Renal cortex interstitium (tissue), 11 donors: ENCODE data around the gene JAKMIP1. TPM values are rescaled to one million over a fixed set of nuclear protein-coding genes. Genes with fewer than 3 reads are reported as not detected.

Experiments used
- DNase-seq, 11 donors: peaks; one replicate each; pipeline ENCODE4 v3.0.0-alpha.2; 2013; ENCODE audit warnings: low read depth in 9 of 11, low spot score in 4 of 11; ENCODE audit errors: extremely low read depth in 1 of 11
- polyA plus RNA-seq, 3 donors: library from polyadenylated mRNA; unstranded; fragments of 120-200 nt; gene quantifications; one replicate each; pipeline ENCODE4 v1.2.1, GENCODE V29; 2013; ENCODE audit not compliant: insufficient read length in 3 of 3

JAKMIP1 gene
- polyA plus RNA-seq, 3 donors: 0.09 to 0.14 TPM; not detected in 1

DNA sequence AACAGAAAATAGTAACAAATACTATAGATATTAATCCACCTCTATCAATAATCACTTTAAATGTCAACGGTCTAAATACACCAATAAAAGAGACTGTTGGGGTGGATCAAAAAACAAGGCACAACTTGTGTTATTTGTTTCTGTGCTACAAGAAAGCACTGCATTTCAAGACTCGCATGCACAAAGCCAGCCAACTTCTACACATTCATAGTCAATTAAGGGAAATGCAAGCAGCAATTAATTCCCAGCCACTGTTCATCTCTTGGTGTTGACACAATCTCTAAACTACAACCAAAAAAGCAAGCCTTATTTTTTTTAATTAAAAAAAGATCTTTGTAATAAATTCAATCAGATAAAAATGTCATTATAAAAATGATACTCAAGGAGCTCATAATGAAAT, 67.6 kb downstream of the JAKMIP1 start:
- no peak for DNase-seq

GRCh38 chr4:6128221-6128850, 72.0 kb downstream of the JAKMIP1 start:
- DNase-seq: no peak

GRCh38 chr4:6126971-6127745, 73.2 kb downstream of the JAKMIP1 start:
- no peak for DNase-seq

DNA sequence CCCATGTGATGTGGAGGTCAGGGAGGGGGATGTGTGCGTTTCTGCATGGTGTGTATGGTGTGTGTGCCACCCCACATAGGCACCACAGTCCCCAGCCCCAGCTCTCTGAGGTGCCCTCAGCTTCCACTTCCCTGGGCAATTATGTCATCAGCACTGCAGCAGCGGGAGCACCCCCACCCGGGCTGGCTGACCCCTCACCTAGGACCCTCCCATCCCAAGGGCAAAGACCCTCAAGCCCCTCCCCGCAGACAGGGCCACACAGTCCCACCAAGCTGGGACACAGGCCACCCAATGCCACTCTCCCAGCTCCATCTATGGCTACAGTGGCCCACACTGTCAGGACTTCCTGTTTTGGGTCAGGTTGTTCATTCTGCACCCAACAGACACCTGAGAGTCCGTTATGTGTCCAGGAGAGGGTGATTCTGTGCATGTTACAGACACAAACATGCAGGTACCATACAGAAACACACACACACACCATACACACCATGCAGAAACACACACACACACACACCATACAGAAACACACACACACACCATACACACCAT, 75.2 kb downstream of the JAKMIP1 start:
- DNase-seq: no peak

- DNase-seq: no peak
Observed at GRCh38 chr4:6124386-6125102, 75.8 kb downstream of the JAKMIP1 start.

- no peak for DNase-seq
Observed at GRCh38 chr4:6123976-6124375, 76.4 kb downstream of the JAKMIP1 start.

DNA sequence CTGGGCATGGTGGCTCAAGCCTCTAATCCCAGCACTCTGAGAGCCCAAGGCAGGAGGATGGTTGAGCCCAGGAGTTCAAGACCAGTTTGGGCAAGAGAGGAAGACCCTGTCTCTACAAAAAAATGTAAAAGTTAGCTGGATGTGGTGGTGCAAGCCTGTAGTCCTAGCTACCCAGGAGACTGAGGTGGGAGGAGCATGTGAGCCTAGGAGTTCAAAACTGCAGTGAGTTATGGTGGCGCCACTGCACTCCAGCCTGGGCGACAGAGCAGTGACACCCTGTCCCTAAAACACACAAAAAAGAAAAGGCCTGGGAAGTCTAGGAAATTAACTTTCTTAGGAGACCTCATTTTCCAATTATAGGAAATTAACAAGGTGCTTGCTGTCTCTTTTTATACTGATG, 76.8 kb downstream of the JAKMIP1 start:
- no peak for DNase-seq

- DNase-seq: no peak
Observed at GRCh38 chr4:6123116-6123515, 77.2 kb downstream of the JAKMIP1 start.

DNA sequence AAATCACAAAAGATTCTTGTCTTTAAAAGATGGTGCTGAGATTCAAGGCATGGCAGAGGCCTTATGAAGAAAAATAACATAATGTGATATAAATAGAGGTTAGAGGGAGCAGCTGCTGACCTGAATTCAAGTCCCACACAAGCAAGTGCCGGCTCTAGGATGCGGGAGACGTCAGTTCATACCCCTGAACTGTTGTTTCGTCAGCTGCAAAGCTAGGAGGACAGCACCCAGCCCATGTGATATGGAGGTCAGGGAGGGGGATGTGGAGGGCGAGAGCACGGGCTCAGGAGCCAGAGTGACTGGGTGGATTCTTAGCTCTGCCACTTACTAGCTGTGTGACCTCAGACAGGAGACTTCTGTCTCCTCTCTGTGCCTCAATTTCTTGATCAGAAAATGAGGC, 77.9 kb downstream of the JAKMIP1 start:
- no peak for DNase-seq

- no peak for DNase-seq
Observed at GRCh38 chr4:6121941-6122340, 78.4 kb downstream of the JAKMIP1 start.

DNA sequence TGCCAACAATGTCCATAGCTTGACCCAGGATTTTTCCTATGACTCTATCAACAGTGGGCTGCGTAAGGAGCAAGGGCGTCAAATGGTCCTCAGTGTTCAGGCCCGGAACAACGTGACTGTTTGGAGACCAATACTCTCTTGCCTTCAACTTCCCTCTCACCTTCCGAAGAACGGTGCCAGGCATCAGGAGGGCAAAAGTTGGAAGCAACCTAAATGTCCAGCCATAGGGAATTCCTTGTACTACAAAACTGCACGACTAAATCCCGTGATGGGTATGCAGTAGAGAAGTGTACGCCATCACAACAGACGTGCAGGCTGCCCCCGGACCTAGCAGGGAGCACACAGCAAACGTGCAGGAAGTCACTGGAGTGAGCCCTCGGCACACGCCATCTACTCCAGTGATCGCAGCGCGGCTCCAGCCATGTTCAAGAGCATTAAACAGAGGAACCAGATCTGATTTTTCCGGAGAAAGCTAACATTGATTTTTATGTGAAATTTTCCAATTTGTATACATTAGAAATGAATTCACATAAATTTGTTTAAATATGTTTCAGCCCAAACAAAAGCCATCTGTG, 79.0 kb downstream of the JAKMIP1 start:
- no peak for DNase-seq

DNA sequence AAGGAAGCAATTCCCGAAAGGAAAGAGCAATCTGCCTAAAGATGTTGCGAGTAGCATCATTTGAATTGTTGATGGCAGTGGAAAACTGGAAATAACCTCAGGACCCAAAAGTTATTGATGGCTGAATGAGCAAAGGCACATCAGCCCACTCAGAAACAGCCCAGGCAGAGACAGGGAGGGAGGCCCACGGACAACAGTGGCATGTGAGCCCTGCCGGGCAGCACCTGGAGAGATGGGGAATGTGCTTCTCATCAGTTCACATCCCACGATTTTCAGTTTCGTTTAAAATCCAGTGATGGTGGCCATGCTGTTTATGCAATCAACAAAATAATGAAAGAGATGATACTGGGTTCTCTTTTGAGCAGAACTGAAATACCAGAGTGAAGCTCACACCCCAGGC, 80.0 kb downstream of the JAKMIP1 start:
- no peak for DNase-seq

- no peak for DNase-seq
Observed at GRCh38 chr4:6119507-6120020, 80.8 kb downstream of the JAKMIP1 start.

DNA sequence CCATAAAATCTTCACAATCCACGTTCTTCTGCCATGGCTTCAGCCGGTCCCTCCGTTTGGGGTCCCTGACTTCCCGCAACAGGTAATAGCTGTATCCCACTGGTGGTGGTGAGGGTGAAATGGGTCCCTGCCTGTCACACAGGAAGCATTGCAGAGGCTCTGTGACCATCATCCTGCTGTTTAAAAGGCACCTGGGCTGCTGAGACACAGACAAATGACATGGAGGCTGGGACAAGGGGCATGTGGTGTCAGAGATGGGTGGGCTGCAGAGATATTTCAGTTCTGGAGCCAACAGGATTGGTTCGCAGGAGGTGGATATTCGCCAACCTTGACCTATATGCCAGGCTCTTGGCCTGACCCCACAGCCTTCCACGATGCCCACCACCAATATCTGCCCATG, 82.1 kb downstream of the JAKMIP1 start:
- no peak for DNase-seq

DNA sequence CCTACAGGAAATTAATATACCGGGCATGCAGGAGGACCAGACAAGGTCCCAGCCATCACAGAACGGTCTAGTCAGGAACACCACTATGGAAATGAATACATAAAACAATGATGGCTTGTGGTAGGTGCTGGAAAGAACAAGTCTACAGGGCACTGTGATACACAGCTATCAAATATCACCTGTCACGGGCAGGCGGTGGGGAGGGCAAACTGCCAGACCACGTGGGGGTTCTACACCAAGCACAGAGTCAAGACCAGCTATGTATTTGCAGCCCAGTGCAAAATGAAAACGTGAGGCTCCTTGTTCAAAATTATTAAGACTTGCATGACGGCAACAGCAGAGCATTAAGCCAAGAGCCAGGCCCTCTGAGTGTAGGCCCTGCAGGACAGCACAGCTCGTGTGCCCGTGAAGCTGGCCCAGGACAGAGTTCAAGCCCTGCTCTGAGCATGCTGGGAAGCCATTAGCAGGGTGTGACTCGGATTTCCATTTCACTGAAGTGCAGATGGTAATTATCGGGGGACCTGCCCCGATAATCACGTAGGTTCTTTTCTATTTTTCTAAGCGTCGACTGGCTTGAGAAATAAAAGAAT, 83.6 kb downstream of the JAKMIP1 start:
- no peak for DNase-seq

- no peak for DNase-seq
Observed at GRCh38 chr4:6115746-6116586, 84.4 kb downstream of the JAKMIP1 start.

- DNase-seq: no peak
Observed at GRCh38 chr4:6115342-6115741, 85.0 kb downstream of the JAKMIP1 start.

DNA sequence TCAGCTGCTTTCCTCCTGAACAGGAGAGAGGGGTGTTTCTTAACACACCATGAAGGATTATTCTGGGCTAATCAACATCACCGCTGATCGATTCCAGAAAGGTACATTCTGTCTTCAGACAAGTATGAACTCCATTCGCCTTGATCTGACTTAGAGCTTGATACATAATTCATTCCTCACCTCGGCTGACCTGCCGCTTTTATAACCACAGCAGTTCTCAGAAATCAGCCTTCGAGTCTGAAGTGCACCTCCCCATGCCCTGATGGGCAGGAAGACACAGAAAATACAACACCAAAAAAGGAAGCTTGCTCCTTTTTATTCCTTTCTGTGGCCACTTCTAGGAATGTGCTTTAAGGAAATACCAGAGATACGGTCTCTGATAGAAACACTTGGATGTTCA, 85.7 kb downstream of the JAKMIP1 start:
- no peak for DNase-seq
